HCT116 (cell line): ENCODE measurements around the gene SIGLEC5. TPM values are rescaled to one million over a fixed set of nuclear protein-coding genes. Genes with fewer than 3 reads are reported as not detected.
"Not testable (repeated sequence)": the region's sequence is repeated elsewhere in the genome, so short reads cannot be mapped to it uniquely, and the experiment has no call there.

Source experiments
- ATAC-seq: fragments of 200-7000 bp; cut with Tn5 transposase; 2 replicates; pipeline ENCODE4 v1.9.1; 2020; ENCODE audit warnings: mild to moderate bottlenecking, moderate library complexity
- BruUV-seq: library from RNA; stranded (reverse); fragments of 400-500 nt; replicated peaks from 2 replicates; lab custom pipeline; 2021; lab: Mats Ljungman, UMichigan
- CTCF ChIA-PET: fragments of 300-600 bp; sonication (Branson Sonifier 250); formaldehyde crosslinking; loops from one replicate; lab custom pipeline; 2021; ENCODE audit warnings: antibody characterized with exemption; lab: Charles Lee
- POLR2A ChIA-PET: fragments of 300-600, 350-600 bp; sonication (Branson Sonifier 250); formaldehyde crosslinking; loops from one replicate; lab custom pipeline; 2021; ENCODE audit warnings: antibody characterized with exemption; lab: Charles Lee
- RAD21 ChIA-PET, 2 experiments: fragments of 300-600 bp; sonication (Branson Sonifier 250); formaldehyde crosslinking; loops; one replicate each; lab custom pipeline; 2023; ENCODE audit warnings: low total read pairs in 2 of 2; ENCODE audit not compliant: uncharacterized antibody in 2 of 2, unreplicated experiment in 2 of 2, low non-redundant PET in 1 of 2; lab: Charles Lee
- DNase-seq: peaks from one replicate; pipeline ENCODE4 v3.0.0-alpha.2; 2010; ENCODE audit warnings: low read depth, low spot score
- H2AFZ ChIP-seq: fragments of 200-600 bp; shearing (Covaris generic), sonication (generic); 2 replicates; pipeline ENCODE4 v1.6.1; 2017; ENCODE audit warnings: low read depth, mixed run types, mixed read lengths, antibody characterized with exemption, low read length; ENCODE audit not compliant: poor library complexity, severe bottlenecking
- H3K27ac ChIP-seq: 2 replicates; pipeline ENCODE4 v1.5.1; 2012; ENCODE audit warnings: low read depth, low read length
- H3K27me3 ChIP-seq: fragments of 200-600 bp; sonication (generic); 2 replicates; pipeline ENCODE4 v1.6.1; 2016; ENCODE audit warnings: mixed run types, low read length, mixed read lengths; ENCODE audit not compliant: insufficient read depth
- H3K36me3 ChIP-seq, 2 experiments: fragments of 200-500 bp in 1 of 2; fragments of 200-600 bp in 1 of 2; sonication (Bioruptor generic) in 1 of 2; sonication (generic) in 1 of 2; 2 replicates each; pipeline versions ENCODE4 v1.5.1 to v1.6.1; 2014 to 2016; ENCODE audit warnings: low read length in 2 of 2, inconsistent platforms in 1 of 2, mixed read lengths in 1 of 2, mixed run types in 1 of 2; ENCODE audit not compliant: insufficient read depth in 2 of 2, control insufficient read depth in 1 of 2
- H3K4me1 ChIP-seq, 2 experiments: fragments of 200-600 bp in 1 of 2; sonication (generic) in 1 of 2; 2 replicates each; pipeline versions ENCODE4 v1.5.1 to v1.6.1; 2012 to 2017; ENCODE audit warnings: low read length in 2 of 2, inconsistent platforms in 1 of 2, mild to moderate bottlenecking in 1 of 2, mixed read lengths in 1 of 2, mixed run types in 1 of 2, moderate library complexity in 1 of 2; ENCODE audit not compliant: insufficient read depth in 2 of 2, control insufficient read depth in 1 of 2
- H3K4me2 ChIP-seq: fragments of 200-600 bp; sonication (generic); 2 replicates; pipeline ENCODE4 v1.6.1; 2017; ENCODE audit warnings: mixed run types, low read length, mixed read lengths
- H3K4me3 ChIP-seq, 2 experiments: fragments of 200-600 bp in 1 of 2; sonication (generic) in 1 of 2; replicated peaks in 1 of 2; 2 replicates each; pipeline ENCODE4 v1.5.1; 2011 to 2016; ENCODE audit warnings: low read length in 2 of 2, control low read depth in 1 of 2, low read depth in 1 of 2, mild to moderate bottlenecking in 1 of 2, mixed read lengths in 1 of 2, mixed run types in 1 of 2
- H3K79me2 ChIP-seq: fragments of 200-600 bp; sonication (generic); 2 replicates; pipeline ENCODE4 v1.6.1; 2017; ENCODE audit warnings: mild to moderate bottlenecking, mixed run types, low read length, moderate library complexity, mixed read lengths; ENCODE audit not compliant: insufficient read depth
- H3K9ac ChIP-seq: fragments of 200-600 bp; sonication (generic); 2 replicates; pipeline ENCODE4 v1.6.1; 2016; ENCODE audit warnings: low read length, mixed read lengths
- H3K9me2 ChIP-seq: fragments of 200-600 bp; sonication (generic), shearing (Covaris generic); 2 replicates; pipeline ENCODE4 v1.6.1; 2017; ENCODE audit warnings: mixed run types, mild to moderate bottlenecking, moderate library complexity; ENCODE audit not compliant: insufficient read depth
- H3K9me3 ChIP-seq, 2 experiments: fragments of 200-500 bp in 1 of 2; fragments of 200-600 bp in 1 of 2; sonication (Bioruptor generic) in 1 of 2; sonication (generic) in 1 of 2; 2 replicates each; pipeline ENCODE4 v1.6.1; 2014 to 2017; ENCODE audit warnings: low read length in 2 of 2, mixed read lengths in 2 of 2, inconsistent platforms in 1 of 2, low read depth in 1 of 2, mild to moderate bottlenecking in 1 of 2, mixed run types in 1 of 2, moderate library complexity in 1 of 2; ENCODE audit not compliant: control insufficient read depth in 1 of 2, insufficient read depth in 1 of 2
- H4K20me1 ChIP-seq: fragments of 200-600 bp; sonication (generic), shearing (Covaris generic); 2 replicates; pipeline ENCODE4 v1.6.1; 2017; ENCODE audit warnings: mixed run types, mild to moderate bottlenecking, moderate library complexity; ENCODE audit not compliant: insufficient read depth
- CBX3 ChIP-seq: IDR thresholded peaks from 2 replicates; pipeline ENCODE4 v1.6.1; 2012; ENCODE audit warnings: low read depth
- CEBPB ChIP-seq: IDR thresholded peaks from 2 replicates; pipeline ENCODE4 v1.6.1; 2012; ENCODE audit warnings: low read depth
- CTCF ChIP-seq, 3 experiments: fragments of 200-600 bp in 1 of 3; sonication (generic) in 1 of 3; IDR thresholded peaks in 2 of 3; conservative IDR thresholded peaks in 1 of 3; 2 replicates each; pipeline ENCODE4 v1.5.1; 2012 to 2017; ENCODE audit warnings: low read depth in 2 of 3, low read length in 2 of 3, antibody characterized with exemption in 1 of 3, borderline replicate concordance in 1 of 3, control low read depth in 1 of 3, mild to moderate bottlenecking in 1 of 3, mixed read lengths in 1 of 3, mixed run types in 1 of 3, moderate library complexity in 1 of 3; ENCODE audit not compliant: insufficient read depth in 1 of 3
- EGR1 ChIP-seq: IDR thresholded peaks from 2 replicates; pipeline ENCODE4 v1.6.1; 2012; ENCODE audit warnings: low read depth
- EZH2 ChIP-seq: fragments of 200-600 bp; sonication (generic); IDR thresholded peaks from 2 replicates; pipeline ENCODE4 v1.6.1; 2017; ENCODE audit warnings: antibody characterized with exemption, mixed run types
- JUND ChIP-seq: IDR thresholded peaks from 2 replicates; pipeline ENCODE4 v1.6.1; 2012
- MAX ChIP-seq: IDR thresholded peaks from 2 replicates; pipeline ENCODE4 v1.6.1; 2012
- POLR2A ChIP-seq: IDR thresholded peaks from 2 replicates; pipeline ENCODE4 v1.7.0; 2011; ENCODE audit warnings: borderline replicate concordance; ENCODE audit not compliant: insufficient read depth, insufficient read length; ENCODE audit errors: extremely low read depth
- RAD21 ChIP-seq: IDR thresholded peaks from 2 replicates; pipeline ENCODE4 v1.6.1; 2012; ENCODE audit warnings: low read depth, mild to moderate bottlenecking
- REST ChIP-seq: IDR thresholded peaks from 2 replicates; pipeline ENCODE4 v1.6.1; 2012; ENCODE audit warnings: low read depth
- SIN3A ChIP-seq: IDR thresholded peaks from 2 replicates; pipeline ENCODE4 v1.6.1; 2012; ENCODE audit warnings: low read depth
- SP1 ChIP-seq: IDR thresholded peaks from 2 replicates; pipeline ENCODE4 v1.6.1; 2012; ENCODE audit warnings: low read depth
- SRF ChIP-seq: IDR thresholded peaks from 2 replicates; pipeline ENCODE4 v1.6.1; 2012; ENCODE audit warnings: low read depth
- YY1 ChIP-seq: IDR thresholded peaks from 2 replicates; pipeline ENCODE4 v1.6.1; 2011; ENCODE audit warnings: low read length, low read depth, moderate library complexity, mild to moderate bottlenecking; ENCODE audit not compliant: insufficient replicate concordance; ENCODE audit errors: extremely low read depth
- ZFX ChIP-seq: fragments of 450-650 bp; IDR thresholded peaks from 2 replicates; pipeline ENCODE4 v1.6.1; 2017
- ZNF274 ChIP-seq: fragments of 200-500 bp; sonication (Bioruptor generic); IDR thresholded peaks from 2 replicates; pipeline ENCODE4 v1.6.1; 2014; ENCODE audit warnings: mild to moderate bottlenecking, low read depth, low read length, inconsistent platforms
- intact Hi-C: fragments of 100-400 bp; cut with micrococcal nuclease; formaldehyde crosslinking; loops from 2 replicates; pipeline ENCODE4 v1.10.0; 2022
- total RNA-seq: library from RNA; stranded (reverse); gene quantifications from one replicate; pipeline ENCODE4 v1.2.1, GENCODE V29; 2021; ENCODE audit not compliant: unreplicated experiment

SIGLEC5 gene
- total RNA-seq, 1 experiment from 2014 or later = not detected

GRCh38 chr19:51675911-51676565 is 45.8 kb upstream of the SIGLEC5 start:
- H3K9me3 ChIP-seq, H3K4me3 ChIP-seq, H3K27ac ChIP-seq, H3K79me2 ChIP-seq, H3K9me2 ChIP-seq, intact Hi-C loops, POLR2A ChIA-PET, H2AFZ ChIP-seq, H3K27me3 ChIP-seq, H3K9ac ChIP-seq, H3K4me1 ChIP-seq, BruUV-seq, H4K20me1 ChIP-seq, RAD21 ChIA-PET, H3K4me2 ChIP-seq, H3K36me3 ChIP-seq: not testable (repeated sequence)
- peak; percentile 89 for ATAC-seq
- peak; percentile 65 for DNase-seq
- CTCF ChIA-PET = interaction anchor here (2.1 kb wide), 1 partner anchor 15 kb away, joined by 10 read pairs; no protein-coding TSS in a partner anchor
- TF ChIP-seq CTCF (IDR thresholded peaks at IDR 0.05 in 2 of 3, conservative IDR thresholded peaks at IDR 0.05 in 1 of 3; ENCODE audit: borderline replicate concordance in 1 of 3, insufficient read depth in 1 of 3, low read depth in 2 of 3, low read length in 2 of 3) = peak; percentile 22 to 72 (median 65); a peak in 4 of 6 replicates
- peak; percentile 30; the same call in 1 of the 2 replicates for TF ChIP-seq CBX3
- TF ChIP-seq SP1 = peak; percentile 42; the same call in 1 of the 2 replicates
- peak; percentile 36 for TF ChIP-seq RAD21
- TF ChIP-seq, all 23 proteins: peak for 4; not testable (repeated sequence) for 19

- H3K9me3 ChIP-seq = no peaks in the 10 kb centered on the region
- no peak overlapping the region for H2AFZ ChIP-seq
- no peaks in the 10 kb centered on the region for H3K9me2 ChIP-seq
- intact Hi-C loops = loop anchor here (5.0 kb wide), 1 partner anchor 109 kb away; no protein-coding TSS in a partner anchor
- no peaks in the 10 kb centered on the region for H4K20me1 ChIP-seq
- TF ChIP-seq SRF = no peak
- no peak for TF ChIP-seq YY1
- TF ChIP-seq SP1 = no peak
- no peak for TF ChIP-seq JUND
- TF ChIP-seq REST = no peak
- TF ChIP-seq ZFX = no peak
- TF ChIP-seq POLR2A = no peak
- no peak for TF ChIP-seq CEBPB
- TF ChIP-seq EZH2 = no peak
- TF ChIP-seq EGR1 = no peak
- no peak for TF ChIP-seq ZNF274
- no peak for TF ChIP-seq SIN3A
- TF ChIP-seq MAX = no peak
- TF ChIP-seq CBX3 = no peak
- peaks cover 12% of the 10 kb centered on the region; the same call in 1 of the 2 replicates for H3K27me3 ChIP-seq
- no peak overlapping the region for H3K27ac ChIP-seq
- POLR2A ChIA-PET = no interaction called here
- DNase-seq = no peak
- CTCF ChIA-PET = no interaction called here
- H3K4me2 ChIP-seq = no peak overlapping the region
- RAD21 ChIA-PET = no interaction called here
- ATAC-seq = no peak
- BruUV-seq = no TSS peak
- H3K79me2 ChIP-seq = no peaks in the 10 kb centered on the region
- no peak overlapping the region for H3K4me3 ChIP-seq
- no peaks in the 10 kb centered on the region for H3K36me3 ChIP-seq
- H3K4me1 ChIP-seq = no peaks in the 10 kb centered on the region
- H3K9ac ChIP-seq = no peak overlapping the region
Measured at GRCh38 chr19:51668216-51668615, 38.0 kb upstream of the SIGLEC5 start.
